Measurements from ENCODE around the gene LARP4B. TPM values are rescaled to one million over a fixed set of nuclear protein-coding genes. Genes with fewer than 3 reads are reported as not detected.

LARP4B gene
- total RNA-seq, 5 donors from 2014 or later (not counting 1 experiment from before 2014, with no cell fraction given) = 77.2 to 108 (median 94.0) TPM

GRCh38 chr10:896982-897381 is 34.5 kb downstream of the LARP4B start:
- no peaks in the 10 kb centered on the region for H3K9me3 Mint-ChIP-seq

DNA sequence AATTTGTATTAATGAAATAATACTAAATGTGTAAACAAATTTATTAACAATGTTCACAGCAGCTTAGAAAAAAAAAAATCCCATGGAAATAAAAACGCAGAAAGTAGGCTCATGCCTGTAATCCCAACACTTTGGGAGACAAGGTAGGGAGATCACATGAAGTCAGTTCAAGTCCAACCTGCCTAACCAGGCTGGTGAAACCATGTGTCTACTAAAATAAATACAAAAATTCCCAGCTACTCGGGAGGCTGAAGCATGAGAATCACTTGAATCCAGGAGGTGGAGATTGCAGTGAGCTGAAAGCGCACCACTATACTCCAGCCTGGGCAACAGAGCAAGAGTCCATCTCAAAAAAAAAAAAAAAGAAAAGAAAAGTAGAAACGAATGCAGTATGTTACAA is 36.2 kb downstream of the LARP4B start:
- H3K36me3 Mint-ChIP-seq = peaks cover 4% of the 10 kb centered on the region
- no peaks in the 10 kb centered on the region for H3K9me3 Mint-ChIP-seq
- H3K27ac ChIP-seq (ENCODE audit: low read length) = no peak overlapping the region
- H3K36me3 ChIP-seq (ENCODE audit: control insufficient read depth in 2 of 2, extremely low read depth in 1 of 2, insufficient read depth in 1 of 2, low read length in 1 of 2) = no peaks in the 10 kb centered on the region
- ATAC-seq (replicated peaks in 1 of 4) (no peak), DNase-seq (no peak)
- no peaks in the 10 kb centered on the region for H3K27me3 ChIP-seq (replicated peaks in 1 of 2; ENCODE audit: control insufficient read depth in 2 of 2, extremely low read depth in 1 of 2, insufficient read depth in 2 of 2, low read length in 1 of 2)
- peaks cover 48 to 67% (median 59%) of the 10 kb centered on the region in 3 donors for H3K4me1 Mint-ChIP-seq
- peaks cover 3 to 5% of the 10 kb centered on the region in 2 experiments for H3K4me1 ChIP-seq (ENCODE audit: control insufficient read depth in 1 of 2, extremely low read depth in 1 of 2, insufficient read depth in 2 of 2, low read length in 2 of 2)
- ChIA-PET CTCF (interaction anchor here in 1 of 2 donors (0.6 kb wide), 1 partner anchor 348 kb away, joined by 3 read pairs; no protein-coding TSS in a partner anchor), POLR2A (no interaction called here)
- no peaks in the 10 kb centered on the region for H3K27me3 Mint-ChIP-seq
- no CpG with 5 or more reads among the region's 4 CpGs for WGBS (ENCODE audit: insufficient coverage)
- H3K4me3 Mint-ChIP-seq = no peak overlapping the region
- H3K27ac Mint-ChIP-seq = no peak overlapping the region
- H3K4me3 ChIP-seq (ENCODE audit: control insufficient read depth in 1 of 2, extremely low read depth in 1 of 2, low read length in 1 of 2) = no peak overlapping the region
- no peaks in the 10 kb centered on the region for H3K9me3 ChIP-seq

More at GRCh38 chr10:896982-897381, 34.5 kb downstream of the LARP4B start:
- H3K4me1 Mint-ChIP-seq = peaks cover 53 to 65% (median 63%) of the 10 kb centered on the region in 3 donors
- Histone ChIP-seq H3K27ac (ENCODE audit: low read length) (no peak overlapping the region), H3K36me3 (ENCODE audit: control insufficient read depth in 2 of 2, extremely low read depth in 1 of 2, insufficient read depth in 1 of 2, low read length in 1 of 2) (peaks cover 0 to 3% of the 10 kb centered on the region in 2 donors), H3K4me1 (ENCODE audit: control insufficient read depth in 1 of 2, extremely low read depth in 1 of 2, insufficient read depth in 2 of 2, low read length in 2 of 2) (peaks cover 3 to 5% of the 10 kb centered on the region in 2 experiments), H3K27me3 (replicated peaks in 1 of 2; ENCODE audit: control insufficient read depth in 2 of 2, extremely low read depth in 1 of 2, insufficient read depth in 2 of 2, low read length in 1 of 2) (no peaks in the 10 kb centered on the region), H3K9me3 (no peaks in the 10 kb centered on the region), H3K4me3 (ENCODE audit: control insufficient read depth in 1 of 2, extremely low read depth in 1 of 2, low read length in 1 of 2) (no peak overlapping the region)
- no peaks in the 10 kb centered on the region for H3K27me3 Mint-ChIP-seq
- CTCF ChIA-PET = interaction anchor here (0.6 to 0.7 kb wide), 3 partner anchors 9 to 37 kb away, joined by 4 to 8 read pairs (median 6); no protein-coding TSS in a partner anchor
- DNase-seq (no peak), ATAC-seq (replicated peaks in 1 of 4) (no peak)
- POLR2A ChIA-PET = interaction anchor here (0.6 to 0.7 kb wide), 2 partner anchors 9 to 32 kb away, joined by 3 to 6 read pairs; no protein-coding TSS in a partner anchor
- 100% methylated on average over 1 of the region's 2 CpGs for WGBS (ENCODE audit: insufficient coverage)
- no peak overlapping the region for H3K27ac Mint-ChIP-seq
- H3K4me3 Mint-ChIP-seq = no peak overlapping the region
- H3K36me3 Mint-ChIP-seq = peaks cover 14% of the 10 kb centered on the region

DNA sequence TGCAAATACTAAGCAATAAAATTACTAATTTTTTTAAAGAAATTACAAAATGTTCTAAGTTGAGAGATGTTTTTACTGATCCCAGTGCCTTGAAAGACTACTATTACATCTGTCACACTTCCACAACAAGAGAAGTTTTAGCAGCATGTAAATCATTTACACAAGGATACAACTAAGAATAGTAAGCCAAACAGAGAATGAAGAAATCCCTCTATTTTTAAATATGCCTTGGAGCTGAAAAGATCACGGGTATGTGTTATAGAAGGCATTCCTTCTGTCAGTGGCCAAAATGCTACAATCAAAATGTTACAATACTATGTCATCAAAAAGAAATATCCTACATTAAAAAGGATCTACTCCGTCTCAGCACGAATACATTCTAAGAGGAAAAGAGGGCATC is 52.6 kb downstream of the LARP4B start:
- ChIA-PET CTCF (no interaction called here), POLR2A (no interaction called here)
- Histone ChIP-seq H3K27ac (ENCODE audit: low read length) (no peak overlapping the region), H3K4me1 (ENCODE audit: control insufficient read depth in 1 of 2, extremely low read depth in 1 of 2, insufficient read depth in 2 of 2, low read length in 2 of 2) (no peaks in the 10 kb centered on the region), H3K36me3 (ENCODE audit: control insufficient read depth in 2 of 2, extremely low read depth in 1 of 2, insufficient read depth in 1 of 2, low read length in 1 of 2) (peaks cover 6 to 55% of the 10 kb centered on the region in 2 donors), H3K4me3 (ENCODE audit: control insufficient read depth in 1 of 2, extremely low read depth in 1 of 2, low read length in 1 of 2) (no peak overlapping the region), H3K9me3 (no peaks in the 10 kb centered on the region), H3K27me3 (replicated peaks in 1 of 2; ENCODE audit: control insufficient read depth in 2 of 2, extremely low read depth in 1 of 2, insufficient read depth in 2 of 2, low read length in 1 of 2) (no peaks in the 10 kb centered on the region)
- H3K4me3 Mint-ChIP-seq = no peak overlapping the region
- no CpG with 5 or more reads among the region's 3 CpGs for WGBS (ENCODE audit: insufficient coverage)
- ATAC-seq (replicated peaks in 1 of 4) = no peak
- peaks cover 10 to 22% (median 15%) of the 10 kb centered on the region in 3 donors for H3K4me1 Mint-ChIP-seq
- H3K27me3 Mint-ChIP-seq = no peaks in the 10 kb centered on the region
- H3K36me3 Mint-ChIP-seq = peaks cover 51% of the 10 kb centered on the region
- H3K9me3 Mint-ChIP-seq = no peaks in the 10 kb centered on the region
- H3K27ac Mint-ChIP-seq = no peak overlapping the region
- DNase-seq = no peak

DNA sequence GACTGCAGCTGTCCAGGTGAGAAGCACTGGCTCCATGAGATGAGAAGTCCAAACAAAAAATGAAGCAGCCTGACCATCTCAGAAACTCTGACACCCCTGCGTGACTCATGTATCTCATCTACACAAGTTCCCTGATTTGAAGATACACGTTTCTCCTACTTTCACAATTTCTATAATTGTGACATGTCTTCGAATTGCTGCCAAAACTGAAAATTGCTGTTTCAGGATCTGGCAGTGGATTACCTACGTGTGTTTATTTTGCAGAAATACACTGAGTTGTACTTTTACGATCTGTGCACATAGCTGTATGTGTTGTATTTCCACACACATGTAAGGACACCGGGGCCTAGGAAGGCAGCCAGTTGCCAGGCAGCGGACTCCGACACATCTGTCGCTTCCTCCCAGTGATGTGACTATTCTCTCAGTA is 53.2 kb downstream of the LARP4B start:
- DNase-seq (no peak), ATAC-seq (replicated peaks in 1 of 4) (no peak)
- H3K27ac ChIP-seq (ENCODE audit: low read length) = no peak overlapping the region
- WGBS (ENCODE audit: insufficient coverage) = 92% methylated on average over 6 of the region's 9 CpGs
- H3K4me1 Mint-ChIP-seq = peaks cover 10 to 22% (median 15%) of the 10 kb centered on the region in 3 donors
- H3K4me1 ChIP-seq (ENCODE audit: control insufficient read depth in 1 of 2, extremely low read depth in 1 of 2, insufficient read depth in 2 of 2, low read length in 2 of 2) = no peaks in the 10 kb centered on the region
- no peak overlapping the region for H3K4me3 ChIP-seq (ENCODE audit: control insufficient read depth in 1 of 2, extremely low read depth in 1 of 2, low read length in 1 of 2)
- no peaks in the 10 kb centered on the region for H3K9me3 Mint-ChIP-seq
- H3K27me3 Mint-ChIP-seq = no peaks in the 10 kb centered on the region
- peaks cover 6 to 55% of the 10 kb centered on the region in 2 donors for H3K36me3 ChIP-seq (ENCODE audit: control insufficient read depth in 2 of 2, extremely low read depth in 1 of 2, insufficient read depth in 1 of 2, low read length in 1 of 2)
- no peaks in the 10 kb centered on the region for H3K9me3 ChIP-seq
- H3K27ac Mint-ChIP-seq = no peak overlapping the region
- peaks cover 48% of the 10 kb centered on the region for H3K36me3 Mint-ChIP-seq
- H3K4me3 Mint-ChIP-seq = no peak overlapping the region
- ChIA-PET POLR2A (no interaction called here), CTCF (no interaction called here)
- no peaks in the 10 kb centered on the region for H3K27me3 ChIP-seq (replicated peaks in 1 of 2; ENCODE audit: control insufficient read depth in 2 of 2, extremely low read depth in 1 of 2, insufficient read depth in 2 of 2, low read length in 1 of 2)

DNA sequence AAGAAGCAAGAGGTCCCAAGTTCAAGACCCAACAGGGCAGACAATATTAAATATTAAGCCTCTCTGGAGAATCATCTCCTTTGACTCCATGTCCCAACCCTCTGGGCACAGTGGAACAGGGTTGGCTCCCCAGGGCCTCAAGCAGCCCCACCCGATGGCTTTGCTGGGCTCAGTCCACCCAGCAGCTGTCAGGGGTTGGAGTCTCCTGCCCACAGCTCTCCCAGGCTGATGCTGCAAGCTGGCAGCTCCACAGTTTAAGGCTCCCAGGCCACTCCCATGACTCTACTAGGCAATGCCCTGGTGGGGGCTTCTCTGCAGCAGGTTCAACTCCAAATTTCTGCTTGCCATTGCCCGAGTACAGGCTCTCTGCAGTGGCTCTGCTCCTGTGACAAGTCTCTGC is 55.1 kb downstream of the LARP4B start:
- CTCF ChIA-PET = no interaction called here
- Histone ChIP-seq H3K27me3 (replicated peaks in 1 of 2; ENCODE audit: control insufficient read depth in 2 of 2, extremely low read depth in 1 of 2, insufficient read depth in 2 of 2, low read length in 1 of 2) (no peaks in the 10 kb centered on the region), H3K4me1 (ENCODE audit: control insufficient read depth in 1 of 2, extremely low read depth in 1 of 2, insufficient read depth in 2 of 2, low read length in 2 of 2) (no peaks in the 10 kb centered on the region), H3K9me3 (no peaks in the 10 kb centered on the region), H3K4me3 (ENCODE audit: control insufficient read depth in 1 of 2, extremely low read depth in 1 of 2, low read length in 1 of 2) (no peak overlapping the region), H3K36me3 (ENCODE audit: control insufficient read depth in 2 of 2, extremely low read depth in 1 of 2, insufficient read depth in 1 of 2, low read length in 1 of 2) (peaks cover 9 to 50% of the 10 kb centered on the region in 2 donors), H3K27ac (ENCODE audit: low read length) (no peak overlapping the region)
- Mint-ChIP-seq H3K27me3 (no peaks in the 10 kb centered on the region), H3K36me3 (peaks cover 53% of the 10 kb centered on the region), H3K4me1 (peaks cover 21 to 37% (median 32%) of the 10 kb centered on the region in 3 donors), H3K4me3 (no peak overlapping the region), H3K27ac (no peak overlapping the region), H3K9me3 (no peaks in the 10 kb centered on the region)
- WGBS (ENCODE audit: insufficient coverage) = 96% methylated on average over 2 of the region's 2 CpGs
- DNase-seq (no peak), ATAC-seq (replicated peaks in 1 of 4) (no peak)
- POLR2A ChIA-PET = no interaction called here

GRCh38 chr10:873020-873419 is 58.5 kb downstream of the LARP4B start:
- Histone ChIP-seq H3K4me3 (ENCODE audit: control insufficient read depth in 1 of 2, extremely low read depth in 1 of 2, low read length in 1 of 2) (no peak overlapping the region), H3K27ac (ENCODE audit: low read length) (no peak overlapping the region), H3K27me3 (replicated peaks in 1 of 2; ENCODE audit: control insufficient read depth in 2 of 2, extremely low read depth in 1 of 2, insufficient read depth in 2 of 2, low read length in 1 of 2) (no peaks in the 10 kb centered on the region), H3K4me1 (ENCODE audit: control insufficient read depth in 1 of 2, extremely low read depth in 1 of 2, insufficient read depth in 2 of 2, low read length in 2 of 2) (no peaks in the 10 kb centered on the region), H3K9me3 (no peaks in the 10 kb centered on the region), H3K36me3 (ENCODE audit: control insufficient read depth in 2 of 2, extremely low read depth in 1 of 2, insufficient read depth in 1 of 2, low read length in 1 of 2) (peaks cover 8 to 43% of the 10 kb centered on the region in 2 donors)
- H3K4me3 Mint-ChIP-seq = no peak overlapping the region
- no peaks in the 10 kb centered on the region for H3K9me3 Mint-ChIP-seq
- ChIA-PET CTCF (no interaction called here), POLR2A (no interaction called here)
- no peak for DNase-seq
- peaks cover 32 to 51% (median 42%) of the 10 kb centered on the region in 3 donors for H3K4me1 Mint-ChIP-seq
- H3K27me3 Mint-ChIP-seq = no peaks in the 10 kb centered on the region
- H3K27ac Mint-ChIP-seq = no peak overlapping the region
- 92% methylated on average over 6 of the region's 7 CpGs for WGBS (ENCODE audit: insufficient coverage)
- H3K36me3 Mint-ChIP-seq = peaks cover 47% of the 10 kb centered on the region
- ATAC-seq (replicated peaks in 1 of 4) = no peak

Measured in T-cell (primary cell).